Smooth muscle cell (in vitro differentiated cells): ENCODE data around the gene DENND5B. TPM values are rescaled to one million over a fixed set of nuclear protein-coding genes. Genes with fewer than 3 reads are reported as not detected.
"Not testable (repeated sequence)": the region's sequence is repeated elsewhere in the genome, so short reads cannot be mapped to it uniquely, and the experiment has no call there.

Experiments
- DNase-seq: peaks from one replicate; lab custom pipeline; 2025; ENCODE audit not compliant: unreplicated experiment; lab: John Stamatoyannopoulos, UW
- H2AFZ ChIP-seq: fragments of 200-600 bp; sonication (generic); 2 replicates; pipeline ENCODE4 v1.6.0; 2016; ENCODE audit warnings: antibody characterized with exemption, low read depth, mild to moderate bottlenecking
- H3F3A ChIP-seq: fragments of 200-600 bp; sonication (generic); 2 replicates; pipeline ENCODE4 v1.6.0; 2017; ENCODE audit warnings: antibody characterized with exemption, low read depth
- H3K27ac ChIP-seq: fragments of 200-600 bp; sonication (generic); 2 replicates; pipeline ENCODE4 v1.5.1; 2016; ENCODE audit warnings: low read depth, mild to moderate bottlenecking
- H3K27me3 ChIP-seq: fragments of 200-600 bp; sonication (generic); 2 replicates; pipeline ENCODE4 v1.6.1; 2016; ENCODE audit warnings: low read depth, mild to moderate bottlenecking
- H3K36me3 ChIP-seq: fragments of 200-600 bp; sonication (generic); 2 replicates; pipeline ENCODE4 v1.5.1; 2016; ENCODE audit warnings: low read depth
- H3K4me1 ChIP-seq: fragments of 200-600 bp; sonication (generic); 2 replicates; pipeline ENCODE4 v1.5.1; 2016; ENCODE audit warnings: low read depth
- H3K4me2 ChIP-seq: fragments of 200-600 bp; sonication (generic); 2 replicates; pipeline ENCODE4 v1.6.0; 2016; ENCODE audit warnings: mild to moderate bottlenecking
- H3K4me3 ChIP-seq: fragments of 200-600 bp; sonication (generic); 2 replicates; pipeline ENCODE4 v1.5.1; 2016; ENCODE audit warnings: mild to moderate bottlenecking
- H3K79me2 ChIP-seq: fragments of 200-600 bp; sonication (generic); 2 replicates; pipeline ENCODE4 v1.6.0; 2016; ENCODE audit warnings: low read depth, mild to moderate bottlenecking
- H3K9ac ChIP-seq: fragments of 200-600 bp; sonication (generic); 2 replicates; pipeline ENCODE4 v1.6.0; 2016; ENCODE audit warnings: low read depth
- H3K9me3 ChIP-seq: fragments of 200-600 bp; sonication (generic); replicated peaks from 2 replicates; pipeline ENCODE4 v1.5.1; 2016; ENCODE audit warnings: low read depth
- H4K20me1 ChIP-seq: fragments of 200-600 bp; sonication (generic); 2 replicates; pipeline ENCODE4 v1.6.0; 2016; ENCODE audit warnings: low read depth
- CTCF ChIP-seq: fragments of 200-600 bp; sonication (generic); IDR thresholded peaks from 2 replicates; pipeline ENCODE4 v1.5.1; 2017; ENCODE audit warnings: borderline replicate concordance, mild to moderate bottlenecking, antibody characterized with exemption; ENCODE audit not compliant: insufficient read depth, poor library complexity, severe bottlenecking
- WGBS: methylation state at CpG from one replicate; pipeline ENCODE4 v1.1.7; 2016; ENCODE audit warnings: low lambda C conversion rate; 5-methylcytosine and 5-hydroxymethylcytosine counted together
- polyA plus RNA-seq: library from polyadenylated mRNA; unstranded; fragments of >200 nt; fragmentation: Nextera tagmentation; extraction: Ambion mirVana; gene quantifications from 2 replicates; pipeline ENCODE4 v1.2.1, GENCODE V29; 2016
- total RNA-seq: library from RNA; depleted of rRNA; stranded (reverse); fragments of >200 nt; gene quantifications from 2 replicates; pipeline ENCODE4 v1.2.3, GENCODE V29; 2014

The DENND5B gene
- total and polyA plus RNA-seq, 2 experiments from 2014 or later, result 12.3 to 12.7 TPM

GRCh38 chr12:31572900-31573600 is 17.9 kb downstream of the DENND5B start:
- Histone ChIP-seq H3K9me3 (no peaks in the 10 kb centered on the region), H3K79me2 (peaks cover 39% of the 10 kb centered on the region), H3F3A (no peaks in the 10 kb centered on the region), H3K4me1 (peaks cover 24% of the 10 kb centered on the region), H3K4me2 (no peak overlapping the region), H3K36me3 (no peaks in the 10 kb centered on the region), H3K9ac (no peak overlapping the region), H2AFZ (no peak overlapping the region), H3K27ac (no peak overlapping the region), H3K4me3 (no peak overlapping the region), H3K27me3 (no peaks in the 10 kb centered on the region), H4K20me1 (peaks cover 19% of the 10 kb centered on the region)
- TF ChIP-seq CTCF, result no peak
- DNase-seq, result no peak
- WGBS, result 96% methylated on average over 3 of the region's 3 CpGs

- no peaks in the 10 kb centered on the region for H3K27me3 ChIP-seq
- H3K27ac ChIP-seq, result no peak overlapping the region
- peaks cover 37% of the 10 kb centered on the region for H3K79me2 ChIP-seq
- TF ChIP-seq CTCF, result no peak
- no peak overlapping the region for H3K4me3 ChIP-seq
- H3K4me2 ChIP-seq, result no peak overlapping the region
- H3K4me1 ChIP-seq, result peaks cover 24% of the 10 kb centered on the region
- DNase-seq, result no peak
- H3K9ac ChIP-seq, result no peak overlapping the region
- no peaks in the 10 kb centered on the region for H3K36me3 ChIP-seq
- H3K9me3 ChIP-seq, result no peaks in the 10 kb centered on the region
- H4K20me1 ChIP-seq, result peaks cover 31% of the 10 kb centered on the region
- no peak overlapping the region for H2AFZ ChIP-seq
- 53% methylated on average over 5 of the region's 5 CpGs for WGBS
- H3F3A ChIP-seq, result no peaks in the 10 kb centered on the region
Observed at GRCh38 chr12:31570880-31571279, 20.1 kb downstream of the DENND5B start.

GRCh38 chr12:31569517-31569916 is 21.4 kb downstream of the DENND5B start:
- H3K4me1 ChIP-seq, result peaks cover 17% of the 10 kb centered on the region
- not testable (repeated sequence) for H3K27me3 ChIP-seq, H3K27ac ChIP-seq, H3K4me3 ChIP-seq, H3K9me3 ChIP-seq, H3K36me3 ChIP-seq, DNase-seq, H3F3A ChIP-seq, H2AFZ ChIP-seq, H3K9ac ChIP-seq, H3K4me2 ChIP-seq
- 89% methylated on average over 2 of the region's 2 CpGs for WGBS
- peaks cover 43% of the 10 kb centered on the region for H4K20me1 ChIP-seq
- H3K79me2 ChIP-seq, result peaks cover 26% of the 10 kb centered on the region

- Histone ChIP-seq H3K27me3 (no peaks in the 10 kb centered on the region), H3K79me2 (peaks cover 16% of the 10 kb centered on the region), H2AFZ (no peak overlapping the region), H3K4me2 (no peak overlapping the region), H3K36me3 (no peaks in the 10 kb centered on the region), H4K20me1 (peaks cover 46% of the 10 kb centered on the region), H3K4me3 (no peak overlapping the region), H3K4me1 (peaks cover 11% of the 10 kb centered on the region), H3F3A (no peaks in the 10 kb centered on the region), H3K27ac (no peak overlapping the region), H3K9ac (no peak overlapping the region), H3K9me3 (no peaks in the 10 kb centered on the region)
- WGBS, result 86% methylated on average over 3 of the region's 3 CpGs
- no peak for TF ChIP-seq CTCF
- no peak for DNase-seq
Observed at GRCh38 chr12:31568498-31568897, 22.4 kb downstream of the DENND5B start.
